Mesendoderm (in vitro differentiated cells): ENCODE data around the gene NPR2.

Source experiments
- DNase-seq: peaks from one replicate; pipeline ENCODE4 v3.0.0; 2013
- H2AK5ac ChIP-seq: 2 replicates; pipeline ENCODE4 v1.6.1; 2013; ENCODE audit warnings: low read length, inconsistent platforms
- H2BK120ac ChIP-seq: 2 replicates; pipeline ENCODE4 v1.6.1; 2013; ENCODE audit warnings: low read depth, mild to moderate bottlenecking, low read length, moderate library complexity, mixed read lengths
- H2BK15ac ChIP-seq: replicated peaks from 2 replicates; pipeline ENCODE4 v1.6.1; 2013; ENCODE audit warnings: low read depth, mild to moderate bottlenecking, moderate library complexity
- H2BK5ac ChIP-seq: 2 replicates; pipeline ENCODE4 v1.6.1; 2013; ENCODE audit warnings: low read length, inconsistent platforms
- H3K18ac ChIP-seq: 2 replicates; pipeline ENCODE4 v1.6.1; 2013; ENCODE audit warnings: mild to moderate bottlenecking, low read length, mixed read lengths
- H3K23ac ChIP-seq: one replicate; pipeline ENCODE4 v1.6.1; 2013; ENCODE audit warnings: low read length
- H3K27ac ChIP-seq: 2 replicates; pipeline ENCODE4 v1.5.1; 2013; ENCODE audit warnings: low read depth, mild to moderate bottlenecking, inconsistent platforms, low read length, moderate library complexity
- H3K27me3 ChIP-seq: 2 replicates; pipeline ENCODE4 v1.6.1; 2013; ENCODE audit warnings: low read length, control low read depth, mild to moderate bottlenecking, inconsistent platforms; ENCODE audit not compliant: insufficient read depth, poor library complexity
- H3K36me3 ChIP-seq: 2 replicates; pipeline ENCODE4 v1.6.1; 2013; ENCODE audit warnings: low read length, inconsistent platforms; ENCODE audit not compliant: control insufficient read depth, insufficient read depth
- H3K4ac ChIP-seq: one replicate; pipeline ENCODE4 v1.6.1; 2013; ENCODE audit warnings: low read depth, mild to moderate bottlenecking, low read length, moderate library complexity
- H3K4me1 ChIP-seq: 2 replicates; pipeline ENCODE4 v1.6.1; 2013; ENCODE audit warnings: low read depth, low read length, inconsistent platforms; ENCODE audit not compliant: control insufficient read depth
- H3K4me2 ChIP-seq: 2 replicates; pipeline ENCODE4 v1.6.1; 2013; ENCODE audit warnings: low read length
- H3K4me3 ChIP-seq: 2 replicates; pipeline ENCODE4 v1.5.1; 2013; ENCODE audit warnings: mild to moderate bottlenecking, low read length
- H3K56ac ChIP-seq: one replicate; pipeline ENCODE4 v1.6.1; 2013; ENCODE audit warnings: low read length
- H3K79me1 ChIP-seq: 2 replicates; pipeline ENCODE4 v1.6.1; 2013; ENCODE audit warnings: low read length, inconsistent platforms
- H3K79me2 ChIP-seq: 2 replicates; pipeline ENCODE4 v1.6.1; 2013; ENCODE audit warnings: mild to moderate bottlenecking, low read length; ENCODE audit not compliant: control insufficient read depth, insufficient read depth
- H3K9ac ChIP-seq: 2 replicates; pipeline ENCODE4 v1.6.1; 2013; ENCODE audit warnings: low read length, inconsistent platforms
- H4K5ac ChIP-seq: one replicate; pipeline ENCODE4 v1.6.1; 2013; ENCODE audit warnings: low read length
- H4K8ac ChIP-seq: one replicate; pipeline ENCODE4 v1.6.1; 2013; ENCODE audit warnings: low read depth, mild to moderate bottlenecking, control low read depth, low read length, moderate library complexity
- WGBS: extraction: QIAGEN DNeasy Blood & Tissue Kit; methylation state at CpG from one replicate; pipeline ENCODE4 v1.1.7; 2013; ENCODE audit warnings: low lambda C conversion rate, missing lambda C conversion rate; ENCODE audit not compliant: insufficient coverage; ENCODE audit errors: extremely low coverage; 5-methylcytosine and 5-hydroxymethylcytosine counted together

NPR2 gene

DNA sequence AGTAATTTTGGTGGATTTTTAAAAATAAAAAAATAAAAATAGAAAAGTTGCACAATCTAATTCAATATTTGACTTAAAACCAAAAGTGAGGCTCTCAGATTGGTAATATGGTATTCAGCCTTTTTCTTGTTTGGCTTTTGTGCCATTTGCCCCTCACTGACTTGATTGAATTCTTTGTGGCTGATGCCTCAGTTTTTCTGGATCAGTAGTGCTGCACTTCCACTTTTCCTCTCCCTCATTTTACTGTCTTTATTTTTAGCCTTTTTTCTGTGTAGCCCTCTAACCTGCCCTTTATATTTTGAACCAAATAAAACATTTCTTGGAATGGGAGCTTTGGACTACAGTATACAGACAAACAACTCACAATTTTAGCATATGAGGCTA lies 33.5 kb upstream of the NPR2 start:
- Histone ChIP-seq H2BK15ac (no peak overlapping the region), H3K27me3 (no peaks in the 10 kb centered on the region), H3K79me2 (no peaks in the 10 kb centered on the region), H2BK5ac (no peak overlapping the region), H3K4me2 (no peak overlapping the region), H3K4me1 (no peaks in the 10 kb centered on the region), H4K8ac (no peak overlapping the region), H2BK120ac (no peak overlapping the region), H3K36me3 (no peaks in the 10 kb centered on the region), H3K27ac (no peak overlapping the region), H3K79me1 (no peaks in the 10 kb centered on the region), H3K4me3 (no peak overlapping the region), H3K56ac (peak overlapping the region; percentile 38), H3K9ac (peak overlapping the region; percentile 41), H2AK5ac (no peak overlapping the region), H3K4ac (no peak overlapping the region), H4K5ac (no peak overlapping the region), H3K18ac (no peak overlapping the region), H3K23ac (no peak overlapping the region)
- no peak for DNase-seq

DNA sequence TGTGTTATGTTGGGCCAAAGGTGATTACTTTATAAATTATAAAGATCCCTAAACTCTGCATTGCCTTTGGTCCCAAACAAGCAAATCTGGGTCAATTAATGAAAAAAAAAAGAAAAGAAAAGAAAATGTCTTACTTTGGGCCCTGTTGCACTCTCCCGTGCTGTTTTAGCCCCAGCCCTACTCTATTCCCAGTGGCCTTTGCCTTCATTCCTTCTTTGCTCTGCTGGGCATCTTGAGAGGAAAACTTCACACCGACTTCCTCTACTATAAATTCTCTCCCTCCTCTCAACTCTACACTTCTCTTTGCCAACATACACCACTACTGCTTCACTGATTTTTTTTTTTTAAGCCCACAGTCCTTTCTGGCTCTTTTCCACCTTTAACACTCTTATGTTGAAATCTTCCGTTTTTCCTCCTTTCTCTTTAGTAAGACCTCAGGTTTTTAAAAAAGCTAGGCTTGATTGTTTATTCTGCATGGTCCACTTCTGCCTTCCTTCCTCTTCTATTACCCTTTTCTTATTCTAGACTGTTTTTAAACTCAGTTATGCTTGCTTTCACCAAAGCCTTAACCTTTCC lies 32.8 kb upstream of the NPR2 start:
- H3K4me3 ChIP-seq = no peak overlapping the region
- no peak overlapping the region for H3K4me2 ChIP-seq
- no peak overlapping the region for H3K18ac ChIP-seq

DNA sequence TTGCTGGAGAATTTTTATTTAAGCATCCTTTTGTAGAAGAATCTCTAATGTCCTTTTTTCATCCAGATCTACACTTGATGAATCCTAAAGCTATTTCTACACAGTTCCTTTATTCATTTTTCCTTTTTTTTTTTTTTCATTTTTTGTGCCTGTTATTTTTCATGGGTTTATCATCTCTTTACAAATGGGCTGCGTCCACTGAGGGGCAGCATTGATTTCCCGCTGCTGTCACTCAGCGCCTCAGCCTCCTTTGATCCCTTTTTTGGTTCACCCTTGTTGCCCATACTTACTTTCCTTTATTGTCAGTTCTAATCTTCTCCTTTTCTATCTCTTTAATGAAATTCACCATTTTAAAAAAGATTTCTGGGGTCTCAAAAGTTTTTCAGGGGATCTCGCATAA lies 31.6 kb upstream of the NPR2 start:
- no peak overlapping the region for H3K4me3 ChIP-seq
- no peak overlapping the region for H3K18ac ChIP-seq
- H3K4ac ChIP-seq = no peak overlapping the region
- no peak overlapping the region for H2BK5ac ChIP-seq
- H2BK120ac ChIP-seq = no peak overlapping the region
- H3K36me3 ChIP-seq = no peaks in the 10 kb centered on the region
- no peak overlapping the region for H2BK15ac ChIP-seq
- no peak overlapping the region for H3K9ac ChIP-seq
- no peak overlapping the region for H4K8ac ChIP-seq
- WGBS = no CpG with 5 or more reads among the region's 4 CpGs
- H3K79me1 ChIP-seq = no peaks in the 10 kb centered on the region
- no peak overlapping the region for H3K56ac ChIP-seq
- H3K27ac ChIP-seq = no peak overlapping the region
- H3K4me2 ChIP-seq = no peak overlapping the region
- H2AK5ac ChIP-seq = no peak overlapping the region
- H3K27me3 ChIP-seq = no peaks in the 10 kb centered on the region
- no peaks in the 10 kb centered on the region for H3K79me2 ChIP-seq
- H3K23ac ChIP-seq = no peak overlapping the region
- H3K4me1 ChIP-seq = no peaks in the 10 kb centered on the region
- H4K5ac ChIP-seq = no peak overlapping the region
- DNase-seq = no peak

More for the DNA sequence above, 32.8 kb upstream of the NPR2 start:
- Histone ChIP-seq H3K27me3 (no peaks in the 10 kb centered on the region), H3K4ac (no peak overlapping the region), H2AK5ac (no peak overlapping the region), H3K23ac (no peak overlapping the region), H2BK120ac (no peak overlapping the region), H3K79me2 (no peaks in the 10 kb centered on the region), H2BK15ac (no peak overlapping the region), H4K5ac (no peak overlapping the region), H3K79me1 (no peaks in the 10 kb centered on the region), H3K27ac (no peak overlapping the region), H2BK5ac (no peak overlapping the region), H3K4me1 (no peaks in the 10 kb centered on the region), H3K56ac (no peak overlapping the region), H4K8ac (no peak overlapping the region), H3K9ac (no peak overlapping the region), H3K36me3 (no peaks in the 10 kb centered on the region)
- DNase-seq = no peak
- 100% methylated on average over 1 of the region's 3 CpGs for WGBS

DNA sequence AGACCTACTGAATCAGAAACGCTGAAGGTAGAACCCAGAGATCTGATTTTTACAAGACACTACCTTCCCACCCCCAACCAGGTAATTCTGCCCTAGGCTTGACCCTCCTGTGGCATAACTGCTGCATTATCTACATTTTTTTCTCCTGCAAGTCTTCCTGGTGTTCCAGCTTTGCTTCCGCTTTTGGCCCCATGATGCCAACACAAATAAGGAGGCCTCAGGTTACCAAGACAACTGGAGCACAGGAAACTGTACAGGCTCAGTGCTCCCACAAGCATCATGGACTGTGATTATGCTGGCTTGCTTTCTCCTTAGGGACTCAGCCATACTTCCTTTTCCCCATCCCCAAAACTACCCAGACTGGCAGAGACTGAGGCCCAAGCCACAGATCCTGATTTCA lies 30.7 kb upstream of the NPR2 start:
- H3K4ac ChIP-seq = no peak overlapping the region
- no peak overlapping the region for H2BK120ac ChIP-seq
- no peak overlapping the region for H3K27ac ChIP-seq
- no peak overlapping the region for H2BK5ac ChIP-seq
- no peak overlapping the region for H4K5ac ChIP-seq
- no CpG with 5 or more reads among the region's 2 CpGs for WGBS
- H3K9ac ChIP-seq = no peak overlapping the region
- H3K79me1 ChIP-seq = no peaks in the 10 kb centered on the region
- no peaks in the 10 kb centered on the region for H3K36me3 ChIP-seq
- no peak overlapping the region for H3K56ac ChIP-seq
- H3K4me2 ChIP-seq = no peak overlapping the region
- no peak overlapping the region for H3K4me3 ChIP-seq
- no peaks in the 10 kb centered on the region for H3K27me3 ChIP-seq
- H3K79me2 ChIP-seq = no peaks in the 10 kb centered on the region
- H3K18ac ChIP-seq = no peak overlapping the region
- DNase-seq = no peak
- no peak overlapping the region for H4K8ac ChIP-seq
- H2BK15ac ChIP-seq = no peak overlapping the region
- no peak overlapping the region for H3K23ac ChIP-seq
- no peak overlapping the region for H2AK5ac ChIP-seq
- no peaks in the 10 kb centered on the region for H3K4me1 ChIP-seq

DNA sequence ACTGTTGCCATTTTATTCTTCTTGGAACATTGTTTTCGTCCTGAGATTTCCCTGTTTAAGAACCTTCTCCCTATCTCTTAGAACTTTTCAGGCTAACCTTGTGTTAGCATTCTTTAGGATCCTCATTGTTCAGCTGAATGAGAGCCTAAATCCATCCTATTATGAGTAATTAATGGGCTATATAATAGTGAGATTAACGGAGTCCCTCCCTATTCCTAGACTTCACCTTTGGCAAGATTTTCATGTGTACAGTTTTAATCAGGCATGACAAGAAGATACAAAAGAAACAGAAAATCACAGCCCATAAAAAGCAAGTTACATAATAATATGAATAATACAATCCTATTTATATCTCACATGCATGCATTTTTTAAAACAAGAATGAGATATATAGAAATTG lies 28.2 kb upstream of the NPR2 start:
- Histone ChIP-seq H3K18ac (no peak overlapping the region), H3K9ac (no peak overlapping the region), H3K23ac (no peak overlapping the region), H2BK5ac (no peak overlapping the region), H3K56ac (no peak overlapping the region), H3K79me2 (no peaks in the 10 kb centered on the region), H4K8ac (no peak overlapping the region), H2BK15ac (no peak overlapping the region), H3K4me2 (no peak overlapping the region), H3K27ac (no peak overlapping the region), H3K4me1 (no peaks in the 10 kb centered on the region), H3K79me1 (no peaks in the 10 kb centered on the region), H3K4me3 (no peak overlapping the region), H3K36me3 (no peaks in the 10 kb centered on the region), H4K5ac (no peak overlapping the region), H2AK5ac (no peak overlapping the region), H2BK120ac (no peak overlapping the region), H3K4ac (no peak overlapping the region), H3K27me3 (no peaks in the 10 kb centered on the region)
- no CpG with 5 or more reads among the region's 2 CpGs for WGBS
- no peak for DNase-seq

DNA sequence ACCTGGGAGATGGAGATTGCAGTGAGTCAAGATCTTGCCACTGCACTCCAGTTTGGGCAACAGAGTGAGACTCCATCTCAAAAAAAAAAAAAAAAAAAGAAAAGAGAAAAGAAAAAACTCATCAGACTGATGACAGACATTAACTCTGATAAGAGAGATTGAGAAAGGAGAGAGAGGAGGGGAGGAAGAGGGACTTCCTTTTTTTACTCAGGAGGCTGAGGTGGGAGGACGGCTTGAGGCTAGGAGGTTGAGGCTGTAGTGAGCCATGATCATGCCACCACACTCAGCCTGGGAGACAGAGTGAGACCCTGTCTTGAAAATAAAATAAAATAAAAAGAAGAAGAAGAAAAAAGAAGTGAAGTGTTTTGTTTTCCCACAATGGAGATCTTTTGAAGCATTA lies 27.6 kb upstream of the NPR2 start:
- no peak overlapping the region for H3K18ac ChIP-seq
- no peak overlapping the region for H2BK15ac ChIP-seq
- no peak for DNase-seq
- H3K4me2 ChIP-seq = no peak overlapping the region
- H3K4me1 ChIP-seq = no peaks in the 10 kb centered on the region
- H2AK5ac ChIP-seq = no peak overlapping the region
- H3K36me3 ChIP-seq = no peaks in the 10 kb centered on the region
- H3K27me3 ChIP-seq = no peaks in the 10 kb centered on the region
- no peaks in the 10 kb centered on the region for H3K79me1 ChIP-seq
- H3K56ac ChIP-seq = no peak overlapping the region
- no peak overlapping the region for H3K4ac ChIP-seq
- no peak overlapping the region for H3K9ac ChIP-seq
- H3K4me3 ChIP-seq = no peak overlapping the region
- no peaks in the 10 kb centered on the region for H3K79me2 ChIP-seq
- no peak overlapping the region for H4K5ac ChIP-seq
- no peak overlapping the region for H3K23ac ChIP-seq
- no CpG with 5 or more reads among the region's 1 CpG for WGBS
- no peak overlapping the region for H4K8ac ChIP-seq
- no peak overlapping the region for H3K27ac ChIP-seq
- no peak overlapping the region for H2BK120ac ChIP-seq
- no peak overlapping the region for H2BK5ac ChIP-seq
